GM21381 (cell line): ENCODE results near the gene CLNK.
"Not testable (repeated sequence)": the region's sequence is repeated elsewhere in the genome, so short reads cannot be mapped to it uniquely, and the experiment has no call there.

Source experiments
- ATAC-seq: cut with Tn5 transposase; IDR thresholded peaks from one replicate; pipeline ENCODE4 v1.9.1; 2021; ENCODE audit warnings: mild to moderate bottlenecking, moderate library complexity; ENCODE audit not compliant: unreplicated experiment

Gene CLNK

GRCh38 chr4:10581022-10581421, 103.5 kb downstream of the CLNK start:
- no peak for ATAC-seq

GRCh38 chr4:10579648-10580047, 104.9 kb downstream of the CLNK start:
- ATAC-seq, result no peak

- no peak for ATAC-seq
These were observed 106.8 kb downstream of the CLNK start for GRCh38 chr4:10577508-10578426.

GRCh38 chr4:10577018-10577417, 107.5 kb downstream of the CLNK start:
- peak; percentile 68 for ATAC-seq

- no peak for ATAC-seq
These were observed 108.3 kb downstream of the CLNK start for GRCh38 chr4:10576236-10576635.

- ATAC-seq, result no peak
These were observed 109.2 kb downstream of the CLNK start for GRCh38 chr4:10575414-10575813.

- not testable (repeated sequence) for ATAC-seq
These were observed 110.0 kb downstream of the CLNK start for GRCh38 chr4:10574553-10574952.

DNA sequence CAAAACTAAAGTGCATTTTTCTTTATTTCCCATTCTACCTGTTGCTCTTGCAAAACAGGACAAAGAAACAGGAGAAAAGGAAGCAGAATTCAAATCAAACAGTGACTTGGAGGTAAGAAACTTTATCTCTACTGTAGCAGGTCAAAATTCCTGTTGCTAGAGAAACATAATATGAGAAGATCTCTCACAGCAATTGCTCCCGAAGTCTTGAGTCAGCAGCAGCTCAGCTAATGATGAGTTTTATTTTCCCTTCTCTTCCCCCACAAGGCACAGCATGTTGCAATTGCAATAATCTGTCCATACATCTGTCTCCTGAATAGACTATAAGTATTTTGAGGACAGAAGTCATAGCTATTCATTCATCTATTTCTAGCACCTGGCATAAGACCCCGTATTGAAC, 112.7 kb downstream of the CLNK start:
- ATAC-seq, result no peak

DNA sequence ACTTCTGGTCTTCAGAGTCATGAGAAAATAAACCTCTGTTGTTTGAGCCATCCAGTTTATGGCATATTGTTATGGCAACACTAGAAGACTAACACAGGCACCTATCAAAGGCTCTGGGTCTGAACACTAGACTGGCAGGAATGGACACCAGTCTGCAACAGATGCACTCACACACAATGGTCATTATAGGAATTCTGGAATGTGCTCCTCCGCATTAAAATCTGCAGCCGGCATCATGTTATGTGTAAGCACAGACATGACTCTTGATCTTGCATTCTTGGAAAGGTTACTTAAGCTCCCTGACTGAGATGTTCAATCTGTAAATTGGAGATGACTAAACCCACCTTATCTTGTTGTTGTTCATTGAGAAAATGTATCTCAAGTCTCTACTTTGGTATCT, 115.1 kb downstream of the CLNK start:
- ATAC-seq, result no peak

GRCh38 chr4:10567766-10568165, 116.8 kb downstream of the CLNK start:
- no peak for ATAC-seq

DNA sequence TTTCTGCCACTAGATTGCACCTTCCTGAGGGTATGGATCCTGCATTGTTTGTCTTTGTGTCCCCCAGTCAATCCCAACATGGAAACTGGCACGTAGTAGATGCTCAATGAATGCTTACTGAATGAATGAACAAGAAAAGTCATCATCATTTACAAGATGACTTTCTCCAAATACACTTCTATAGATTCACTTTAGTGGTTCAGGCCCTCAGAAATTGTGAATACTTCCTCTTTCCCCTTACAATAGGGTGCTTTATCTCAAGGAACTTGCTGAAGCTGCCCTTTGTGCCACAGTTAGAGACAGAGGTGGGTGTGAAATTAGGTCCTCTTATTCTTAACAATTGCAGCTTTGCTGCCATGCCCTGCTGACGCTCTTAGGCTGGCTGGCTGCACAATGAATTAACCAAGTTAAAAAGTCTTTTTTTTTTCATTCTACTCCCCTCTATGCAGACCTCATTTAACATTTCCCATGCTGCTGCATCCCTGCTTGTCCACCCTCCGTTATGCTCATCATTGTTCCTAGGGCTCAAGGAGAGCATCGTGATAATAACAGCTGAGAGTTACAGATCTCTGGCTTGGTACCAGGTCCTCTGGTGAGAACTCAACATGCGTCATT, 119.3 kb downstream of the CLNK start:
- no peak for ATAC-seq

GRCh38 chr4:10554694-10555093, 129.9 kb downstream of the CLNK start:
- ATAC-seq, result peak; percentile 80

DNA sequence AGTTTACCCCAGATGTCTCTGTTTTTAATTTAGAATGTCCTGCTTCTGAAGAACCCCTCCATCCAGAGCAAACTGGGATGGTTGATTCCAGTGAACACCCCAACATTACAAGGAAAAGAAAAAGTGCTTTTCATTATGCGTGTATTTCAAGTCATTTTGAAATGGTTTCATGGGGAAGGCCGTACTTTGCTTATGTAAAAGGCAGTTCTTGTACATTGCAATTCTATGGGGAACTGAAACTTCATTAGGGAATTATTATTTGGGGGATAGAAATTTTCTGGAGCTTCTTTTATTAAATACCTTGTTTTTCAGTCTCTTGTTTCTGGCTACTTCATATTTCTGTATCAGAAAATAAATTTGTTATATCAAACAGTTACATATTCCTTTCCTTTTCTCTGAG, 130.4 kb downstream of the CLNK start:
- ATAC-seq, result no peak

- ATAC-seq, result no peak
These were observed 131.8 kb downstream of the CLNK start for GRCh38 chr4:10552591-10553280.

- no peak for ATAC-seq
These were observed 148.7 kb downstream of the CLNK start for GRCh38 chr4:10535912-10536311.

DNA sequence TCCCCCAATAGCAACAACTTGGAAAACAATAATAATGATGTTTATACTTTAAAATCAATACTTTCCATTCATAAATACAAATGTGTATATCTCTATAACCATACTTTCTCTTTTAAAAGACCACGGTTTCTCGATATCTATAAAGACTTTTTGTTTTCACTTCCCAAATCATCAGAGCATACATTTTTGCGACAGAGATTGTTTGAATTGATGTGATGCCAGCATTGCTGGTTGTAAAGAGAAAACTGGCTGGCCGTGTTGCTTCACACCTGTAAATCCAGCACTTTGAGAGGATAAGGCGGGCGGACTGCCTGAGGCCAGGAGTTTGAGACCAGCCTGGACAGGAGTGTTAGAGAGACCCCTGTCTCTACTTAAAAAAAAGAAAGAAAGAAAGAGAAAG, 149.7 kb downstream of the CLNK start:
- ATAC-seq, result no peak

DNA sequence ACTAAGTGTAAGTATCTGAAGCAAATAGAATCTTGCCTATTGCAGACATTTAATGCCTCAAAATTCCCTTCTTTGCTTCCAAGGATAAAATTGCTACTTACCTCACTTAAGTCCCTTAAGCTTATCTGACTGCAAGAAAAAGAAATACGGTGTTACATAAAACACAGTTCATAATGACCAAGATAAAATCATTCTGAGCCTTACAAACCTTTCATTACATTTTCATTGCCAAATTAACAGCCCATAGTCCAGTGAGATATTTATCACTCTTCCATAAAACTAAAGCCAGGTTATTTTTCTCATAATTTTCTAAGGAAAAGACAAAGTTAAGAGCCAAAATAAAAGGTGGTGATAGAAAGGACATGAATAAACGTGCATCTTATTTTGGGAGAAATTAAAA, 152.4 kb downstream of the CLNK start:
- no peak for ATAC-seq

- ATAC-seq, result no peak
These were observed 154.3 kb downstream of the CLNK start for GRCh38 chr4:10530137-10530786.

DNA sequence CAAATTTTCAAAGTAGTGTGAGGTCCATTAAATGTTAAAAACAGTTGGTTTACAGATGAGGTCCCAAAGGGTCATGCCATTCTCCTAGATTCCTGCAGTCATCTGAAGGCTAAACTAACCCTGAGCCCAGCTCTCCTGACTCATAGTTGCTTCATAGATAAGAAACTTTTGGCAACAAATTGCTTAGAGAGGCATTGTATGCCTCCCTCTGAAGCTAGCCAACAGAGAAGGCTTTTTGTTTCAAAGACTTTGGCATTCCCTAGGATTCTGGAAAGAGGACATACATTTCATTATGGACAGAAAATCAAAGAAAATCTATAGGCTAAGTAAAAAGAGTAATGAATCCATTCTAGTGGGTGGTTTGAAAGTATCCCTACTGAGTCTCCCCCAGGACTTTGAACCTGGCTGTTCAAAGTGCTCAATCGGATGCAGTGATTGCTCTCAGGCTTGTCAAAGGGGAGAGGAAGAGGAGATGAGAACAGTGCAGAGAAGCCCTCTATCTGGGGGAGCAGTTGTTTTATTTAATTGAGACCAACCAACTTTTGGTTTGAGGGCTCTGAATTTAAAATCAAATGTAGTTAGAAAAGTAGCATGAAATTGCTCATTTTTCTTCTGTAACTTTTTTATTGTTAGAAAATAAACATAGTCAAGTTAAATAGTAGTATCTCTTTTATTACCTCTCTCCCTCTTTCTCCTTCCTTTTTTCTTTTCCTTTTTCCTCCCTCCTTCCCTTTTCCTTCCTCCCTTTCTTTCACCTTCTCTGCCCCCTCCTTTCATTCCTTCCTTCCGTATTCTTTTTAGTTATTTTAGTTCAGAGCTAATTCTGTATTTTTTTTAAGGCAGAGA, 155.1 kb downstream of the CLNK start:
- no peak for ATAC-seq

DNA sequence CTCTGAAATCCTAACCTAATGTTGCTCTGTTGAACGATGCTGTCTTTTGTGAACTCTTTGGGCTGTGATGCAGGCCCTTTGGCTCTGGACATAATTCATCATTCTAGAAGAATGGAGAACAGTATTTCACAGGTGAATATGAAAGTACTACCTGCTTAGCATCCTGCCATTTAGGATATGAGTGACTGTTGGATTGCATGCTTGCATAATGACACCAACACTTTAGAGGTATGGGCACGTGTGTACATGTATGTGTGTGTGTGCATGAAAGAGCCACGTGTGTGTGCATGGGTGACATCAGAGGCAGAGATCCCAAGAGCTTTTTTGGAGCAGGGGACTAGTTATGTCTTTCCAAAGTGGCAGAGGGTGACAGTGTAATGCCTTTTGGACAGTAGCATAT, 157.1 kb downstream of the CLNK start:
- ATAC-seq, result no peak
